ENCODE data around the gene TXK. TPM values are rescaled to one million over a fixed set of nuclear protein-coding genes. Genes with fewer than 3 reads are reported as not detected.
A peak's percentile ranks its signal among the peaks of the same experiment; 100 is the strongest.

The TXK gene
- total and polyA plus RNA-seq, 2 of the 13 experiments (the other 11 are each of a cell fraction or from before 2014, with no cell fraction given), result not detected

GRCh38 chr4:48109413-48110263, 24.4 kb downstream of the TXK start:
- H2AFZ ChIP-seq (ENCODE audit: low read length), result no peak overlapping the region
- CTCF ChIA-PET (ENCODE audit: low intra/inter-chr PET ratio, low total read pairs), result no interaction called here
- FAIRE-seq (no peak), ATAC-seq (peak; percentile 85), DNase-seq (ENCODE audit: low spot score) (peak; percentile 62)
- no peaks in the 10 kb centered on the region for H3K36me3 ChIP-seq (replicated peaks in 1 of 2; ENCODE audit: control insufficient read depth in 1 of 2, insufficient read depth in 2 of 2, low read length in 2 of 2)
- no peak overlapping the region for H3K4me3 ChIP-seq (replicated peaks in 1 of 3; ENCODE audit: insufficient read depth in 1 of 3, low read depth in 2 of 3, low read length in 3 of 3)
- TF ChIP-seq STAG1 (CRISPR knock-in tag; IDR thresholded peaks at IDR 0.05), result peak; percentile 47
- TF ChIP-seq ZNF790 (CRISPR knock-in tag; IDR thresholded peaks at IDR 0.05; ENCODE audit: borderline replicate concordance), result no peak
- no peak for TF ChIP-seq ZNF512B (CRISPR knock-in tag; IDR thresholded peaks at IDR 0.05; ENCODE audit: borderline replicate concordance)
- no peak for TF ChIP-seq NCOA1 (CRISPR knock-in tag; IDR thresholded peaks at IDR 0.05)
- TF ChIP-seq CTCF (CRISPR knock-in tag; IDR thresholded peaks at IDR 0.05), result peak; percentile 63
- TF ChIP-seq ZNF180 (CRISPR knock-in tag; IDR thresholded peaks at IDR 0.05; ENCODE audit: borderline replicate concordance, low read depth), result no peak
- no peak for TF ChIP-seq U2AF1 (optimal IDR thresholded peaks at IDR 0.05; ENCODE audit: low read depth, low read length)
- peak; percentile 41 for TF ChIP-seq SMC3 (IDR thresholded peaks at IDR 0.05; ENCODE audit: low read length)
- H3K27me3 ChIP-seq (ENCODE audit: control insufficient read depth in 1 of 2, insufficient read depth in 2 of 2, low read length in 2 of 2), result no peaks in the 10 kb centered on the region
- POLR2A ChIA-PET, result no interaction called here
- H3K79me2 ChIP-seq (ENCODE audit: insufficient read depth, low read length), result no peaks in the 10 kb centered on the region
- no peak overlapping the region for H3K27ac ChIP-seq (ENCODE audit: extremely low read length, insufficient read depth, low read length)
- no TSS peak for BruUV-seq (replicated peaks)
- intact Hi-C loops (cut with micrococcal nuclease; ENCODE audit: unreplicated experiment), result no loop called here
- no peaks in the 10 kb centered on the region for H4K20me1 ChIP-seq (ENCODE audit: insufficient read depth, low read length)
- H3K4me1 ChIP-seq (ENCODE audit: insufficient read depth, low read length), result no peaks in the 10 kb centered on the region
- no peak overlapping the region for H3K4me2 ChIP-seq (ENCODE audit: low read depth, low read length)
- no peak overlapping the region for H3K9ac ChIP-seq (ENCODE audit: insufficient read depth, low read depth, low read length)
- in situ Hi-C loops (cut with HindIII; ENCODE audit: extremely low pct_ligation_motif_present, low pct_unique_long_range_greater_than_20kb), result no loop called here
- H3K9me3 ChIP-seq (ENCODE audit: low read length), result no peaks in the 10 kb centered on the region
- WGBS (ENCODE audit: low lambda C conversion rate), result 22% methylated on average over 5 of the region's 5 CpGs

Measured in HepG2 (cell line).